GM23338 (cell line): ENCODE data around the gene LMNA. TPM values are rescaled to one million over a fixed set of nuclear protein-coding genes. Genes with fewer than 3 reads are reported as not detected.
A peak's percentile ranks its signal among the peaks of the same experiment; 100 is the strongest.

Experiments
- ATAC-seq: fragments of 200-7000 bp; cut with Tn5 transposase; 3 replicates; pipeline ENCODE4 v1.9.1; 2020
- DNase-seq: peaks from one replicate; pipeline ENCODE4 v3.0.0-alpha.2; 2015; ENCODE audit warnings: low spot score
- H2AFZ ChIP-seq: fragments of 200-600 bp; sonication (generic); 2 replicates; pipeline ENCODE4 v1.8.0; 2016; ENCODE audit warnings: antibody characterized with exemption, mild to moderate bottlenecking, moderate library complexity
- H3F3A ChIP-seq: fragments of 200-600 bp; sonication (generic); replicated peaks from 2 replicates; pipeline ENCODE4 v1.8.0; 2017; ENCODE audit warnings: antibody characterized with exemption, mixed run types, low read depth
- H3K27ac ChIP-seq: fragments of 200-600 bp; sonication (generic); 2 replicates; pipeline ENCODE4 v1.6.1; 2016; ENCODE audit warnings: low read depth
- H3K27me3 ChIP-seq: fragments of 200-600 bp; sonication (generic); 2 replicates; pipeline ENCODE4 v1.8.0; 2016; ENCODE audit warnings: mild to moderate bottlenecking, mixed run types, moderate library complexity; ENCODE audit not compliant: insufficient read depth
- H3K36me3 ChIP-seq: fragments of 200-600 bp; sonication (generic); 2 replicates; pipeline ENCODE4 v1.8.0; 2016; ENCODE audit warnings: mild to moderate bottlenecking; ENCODE audit not compliant: insufficient read depth
- H3K4me1 ChIP-seq: fragments of 200-600 bp; sonication (generic); 2 replicates; pipeline ENCODE4 v1.8.0; 2016; ENCODE audit warnings: mild to moderate bottlenecking, moderate library complexity; ENCODE audit not compliant: insufficient read depth
- H3K4me2 ChIP-seq: fragments of 200-600 bp; sonication (generic); 2 replicates; pipeline ENCODE4 v1.7.1; 2017; ENCODE audit warnings: mixed run types
- H3K4me3 ChIP-seq: fragments of 200-600 bp; sonication (generic); 2 replicates; pipeline ENCODE4 v1.6.1; 2016; ENCODE audit warnings: mixed run types
- H3K79me2 ChIP-seq: fragments of 200-600 bp; sonication (generic); replicated peaks from 2 replicates; pipeline ENCODE4 v1.8.0; 2017; ENCODE audit warnings: mild to moderate bottlenecking; ENCODE audit not compliant: insufficient read depth
- H3K9me2 ChIP-seq: fragments of 200-600 bp; sonication (generic); 2 replicates; pipeline ENCODE4 v1.8.0; 2017; ENCODE audit not compliant: insufficient read depth
- H4K20me1 ChIP-seq: fragments of 200-600 bp; sonication (generic); replicated peaks from 2 replicates; pipeline ENCODE4 v1.8.0; 2017; ENCODE audit warnings: mild to moderate bottlenecking; ENCODE audit not compliant: insufficient read depth
- H3K27ac Mint-ChIP-seq: 2 replicates; pipeline ENCODE4 v1.8.0; 2020; ENCODE audit warnings: inconsistent platforms, mild to moderate bottlenecking, moderate library complexity, mixed read lengths
- H3K27me3 Mint-ChIP-seq: 3 replicates; pipeline ENCODE4 v1.8.0; 2022; ENCODE audit warnings: low read depth, mild to moderate bottlenecking, moderate library complexity, mixed read lengths, inconsistent platforms; ENCODE audit not compliant: insufficient read depth, poor library complexity
- H3K36me3 Mint-ChIP-seq: 3 replicates; pipeline ENCODE4 v1.8.0; 2021; ENCODE audit warnings: low read depth, mild to moderate bottlenecking, inconsistent platforms, moderate library complexity, mixed read lengths
- H3K4me1 Mint-ChIP-seq: 3 replicates; pipeline ENCODE4 v1.8.0; 2020; ENCODE audit warnings: mild to moderate bottlenecking, inconsistent platforms, mixed read lengths
- H3K4me3 Mint-ChIP-seq: 3 replicates; pipeline ENCODE4 v1.8.0; 2021; ENCODE audit warnings: moderate library complexity, mild to moderate bottlenecking, inconsistent platforms, mixed read lengths
- H3K9me3 Mint-ChIP-seq: 3 replicates; pipeline ENCODE4 v1.8.0; 2020; ENCODE audit warnings: moderate library complexity, mild to moderate bottlenecking, inconsistent platforms, mixed read lengths
- CREB1 ChIP-seq: fragments of 250-450 bp; sonication (Bioruptor Pico); IDR thresholded peaks from 2 replicates; pipeline ENCODE4 v1.5.0; 2020; ENCODE audit warnings: low read depth, mild to moderate bottlenecking, moderate library complexity
- EZH2 ChIP-seq: fragments of 200-600 bp; sonication (generic); IDR thresholded peaks from one replicate; pipeline ENCODE4 v1.8.0; 2017; ENCODE audit warnings: antibody characterized with exemption, mild to moderate bottlenecking, low read depth; ENCODE audit not compliant: unreplicated experiment
- EZH2phosphoT487 ChIP-seq: fragments of 200-600 bp; sonication (generic); IDR thresholded peaks from one replicate; pipeline ENCODE4 v1.8.1; 2018; ENCODE audit warnings: antibody characterized with exemption; ENCODE audit not compliant: unreplicated experiment
- JUNB ChIP-seq: IDR thresholded peaks from one replicate; pipeline ENCODE4 v1.6.1; 2016; ENCODE audit warnings: antibody characterized with exemption; ENCODE audit not compliant: unreplicated experiment
- POLR2AphosphoS5 ChIP-seq: IDR thresholded peaks from 2 replicates; pipeline ENCODE4 v1.6.1; 2016; ENCODE audit warnings: antibody characterized with exemption, low read depth
- STAT1 ChIP-seq: IDR thresholded peaks from one replicate; pipeline ENCODE4 v1.6.1; 2016; ENCODE audit warnings: antibody characterized with exemption; ENCODE audit not compliant: unreplicated experiment
- ZNF462 ChIP-seq: fragments of 250-450 bp; sonication (Bioruptor Pico); IDR thresholded peaks from 2 replicates; pipeline ENCODE4 v1.5.0; 2020; ENCODE audit warnings: mild to moderate bottlenecking, moderate library complexity
- polyA plus RNA-seq: library from polyadenylated mRNA; unstranded; fragments of >200 nt; fragmentation: Nextera tagmentation; extraction: Ambion mirVana; gene quantifications from 2 replicates; pipeline ENCODE4 v1.2.1, GENCODE V29; 2016
- total RNA-seq: library from RNA; depleted of rRNA; stranded (reverse); fragments of >200 nt; shearing (Covaris generic); gene quantifications from 2 replicates; pipeline ENCODE4 v1.2.3, GENCODE V29; 2014

Gene LMNA
- total and polyA plus RNA-seq, 2 experiments from 2014 or later: 35.5 to 56.3 TPM

GRCh38 chr1:156153362-156153761 is 38.9 kb downstream of the LMNA start, which contains the start of gene SEMA4A:
TSS of gene SEMA4A (plus strand) at chr1:156153585. CDS start at chr1:156154579, 994 bp downstream.
- H3K27ac ChIP-seq: no peak within 1 kb of the TSS
- Mint-ChIP-seq H3K36me3 (no peaks in the 10 kb centered on the region), H3K4me1 (peaks cover 62% of the 10 kb centered on the region), H3K4me3 (no peak within 1 kb of the TSS; the same call in 2 of the 3 replicates), H3K9me3 (no peaks in the 10 kb centered on the region), H3K27ac (no peak within 1 kb of the TSS), H3K27me3 (peaks cover 16% of the 10 kb centered on the region)
- no peak within 1 kb of the TSS for H2AFZ ChIP-seq
- H3K9me2 ChIP-seq: no peaks in the 10 kb centered on the region
- H3K79me2 ChIP-seq: no peaks in the 10 kb centered on the region
- no peak within 1 kb of the TSS for H3K4me3 ChIP-seq
- peak; percentile 35 for DNase-seq
- no peak for ATAC-seq
- TF ChIP-seq JUNB: no peak
- no peak for TF ChIP-seq CREB1 (CRISPR knock-in tag)
- TF ChIP-seq EZH2phosphoT487: no peak
- no peak for TF ChIP-seq EZH2
- no peak for TF ChIP-seq POLR2AphosphoS5
- peaks cover 55% of the 10 kb centered on the region for H3K4me1 ChIP-seq
- H3K4me2 ChIP-seq: peak within 1 kb of the TSS; percentile 48
- H3K27me3 ChIP-seq: no peaks in the 10 kb centered on the region
- H3K36me3 ChIP-seq: no peaks in the 10 kb centered on the region
- H4K20me1 ChIP-seq: no peaks in the 10 kb centered on the region
- peaks cover 4% of the 10 kb centered on the region for H3F3A ChIP-seq

DNA sequence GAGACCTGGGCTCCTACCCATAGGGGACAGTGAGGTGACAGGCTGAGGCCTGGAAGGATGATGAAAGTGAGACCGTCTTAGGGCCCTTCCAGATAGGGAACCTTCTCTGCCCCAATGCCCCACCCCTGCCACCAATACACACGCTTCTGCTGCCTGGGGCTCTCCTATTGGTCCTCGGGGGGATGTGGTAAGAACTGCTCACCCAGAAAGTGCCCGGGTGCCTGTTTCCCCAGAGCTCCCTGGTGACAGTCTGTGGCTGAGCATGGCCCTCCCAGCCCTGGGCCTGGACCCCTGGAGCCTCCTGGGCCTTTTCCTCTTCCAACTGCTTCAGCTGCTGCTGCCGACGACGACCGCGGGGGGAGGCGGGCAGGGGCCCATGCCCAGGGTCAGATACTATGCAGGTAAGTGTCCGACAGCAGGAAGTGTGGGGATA is 39.8 kb downstream of the LMNA start:
- H3F3A ChIP-seq: no peaks in the 10 kb centered on the region; the same call in 1 of the 2 replicates
- Mint-ChIP-seq H3K27ac (no peak overlapping the region), H3K4me1 (peaks cover 55% of the 10 kb centered on the region), H3K36me3 (no peaks in the 10 kb centered on the region), H3K27me3 (peaks cover 16% of the 10 kb centered on the region), H3K9me3 (no peaks in the 10 kb centered on the region), H3K4me3 (no peak overlapping the region; the same call in 2 of the 3 replicates)
- no peaks in the 10 kb centered on the region for H3K36me3 ChIP-seq
- no peaks in the 10 kb centered on the region for H4K20me1 ChIP-seq
- H3K27ac ChIP-seq: no peak overlapping the region
- DNase-seq: no peak
- H3K27me3 ChIP-seq: no peaks in the 10 kb centered on the region
- ATAC-seq: no peak
- no peak overlapping the region for H3K4me3 ChIP-seq
- H2AFZ ChIP-seq: no peak overlapping the region
- no peak for TF ChIP-seq EZH2
- TF ChIP-seq ZNF462 (CRISPR knock-in tag): no peak
- TF ChIP-seq STAT1: no peak
- no peak for TF ChIP-seq JUNB
- no peaks in the 10 kb centered on the region for H3K79me2 ChIP-seq
- H3K9me2 ChIP-seq: no peaks in the 10 kb centered on the region
- H3K4me2 ChIP-seq: no peak overlapping the region
- H3K4me1 ChIP-seq: peaks cover 45% of the 10 kb centered on the region
